DOHH2 (cell line): ENCODE results near the gene ORC3.

ENCODE experiments used
- CTCF ChIP-seq: fragments of 200-600 bp; sonication (generic); IDR thresholded peaks from one replicate; pipeline ENCODE4 v1.5.1; 2014; ENCODE audit warnings: antibody characterized with exemption, mild to moderate bottlenecking, low read depth, low read length; ENCODE audit not compliant: poor library complexity, severe bottlenecking
- EZH2phosphoT487 ChIP-seq: fragments of 200-600 bp; sonication (generic); IDR thresholded peaks from 2 replicates; pipeline ENCODE4 v1.6.1; 2017; ENCODE audit warnings: borderline replicate concordance, mild to moderate bottlenecking, antibody characterized with exemption, low read length, moderate library complexity, mixed read lengths

- TF ChIP-seq CTCF (no peak), EZH2phosphoT487 (no peak)
These were observed 110.7 kb downstream of the ORC3 start for GRCh38 chr6:87700397-87701343.
